GM23338 (cell line): ENCODE measurements around the gene SNX7. TPM values are rescaled to one million over a fixed set of nuclear protein-coding genes. Genes with fewer than 3 reads are reported as not detected.

Experiments used
- ATAC-seq: fragments of 200-7000 bp; cut with Tn5 transposase; 3 replicates; pipeline ENCODE4 v1.9.1; 2020
- DNase-seq: peaks from one replicate; pipeline ENCODE4 v3.0.0-alpha.2; 2015; ENCODE audit warnings: low spot score
- H2AFZ ChIP-seq: fragments of 200-600 bp; sonication (generic); 2 replicates; pipeline ENCODE4 v1.8.0; 2016; ENCODE audit warnings: antibody characterized with exemption, mild to moderate bottlenecking, moderate library complexity
- H3F3A ChIP-seq: fragments of 200-600 bp; sonication (generic); replicated peaks from 2 replicates; pipeline ENCODE4 v1.8.0; 2017; ENCODE audit warnings: antibody characterized with exemption, mixed run types, low read depth
- H3K27ac ChIP-seq: fragments of 200-600 bp; sonication (generic); 2 replicates; pipeline ENCODE4 v1.6.1; 2016; ENCODE audit warnings: low read depth
- H3K27me3 ChIP-seq: fragments of 200-600 bp; sonication (generic); 2 replicates; pipeline ENCODE4 v1.8.0; 2016; ENCODE audit warnings: mild to moderate bottlenecking, mixed run types, moderate library complexity; ENCODE audit not compliant: insufficient read depth
- H3K36me3 ChIP-seq: fragments of 200-600 bp; sonication (generic); 2 replicates; pipeline ENCODE4 v1.8.0; 2016; ENCODE audit warnings: mild to moderate bottlenecking; ENCODE audit not compliant: insufficient read depth
- H3K4me1 ChIP-seq: fragments of 200-600 bp; sonication (generic); 2 replicates; pipeline ENCODE4 v1.8.0; 2016; ENCODE audit warnings: mild to moderate bottlenecking, moderate library complexity; ENCODE audit not compliant: insufficient read depth
- H3K4me2 ChIP-seq: fragments of 200-600 bp; sonication (generic); 2 replicates; pipeline ENCODE4 v1.7.1; 2017; ENCODE audit warnings: mixed run types
- H3K4me3 ChIP-seq: fragments of 200-600 bp; sonication (generic); 2 replicates; pipeline ENCODE4 v1.6.1; 2016; ENCODE audit warnings: mixed run types
- H3K79me2 ChIP-seq: fragments of 200-600 bp; sonication (generic); replicated peaks from 2 replicates; pipeline ENCODE4 v1.8.0; 2017; ENCODE audit warnings: mild to moderate bottlenecking; ENCODE audit not compliant: insufficient read depth
- H3K9me2 ChIP-seq: fragments of 200-600 bp; sonication (generic); 2 replicates; pipeline ENCODE4 v1.8.0; 2017; ENCODE audit not compliant: insufficient read depth
- H4K20me1 ChIP-seq: fragments of 200-600 bp; sonication (generic); replicated peaks from 2 replicates; pipeline ENCODE4 v1.8.0; 2017; ENCODE audit warnings: mild to moderate bottlenecking; ENCODE audit not compliant: insufficient read depth
- H3K27ac Mint-ChIP-seq: 2 replicates; pipeline ENCODE4 v1.8.0; 2020; ENCODE audit warnings: inconsistent platforms, mild to moderate bottlenecking, moderate library complexity, mixed read lengths
- H3K27me3 Mint-ChIP-seq: 3 replicates; pipeline ENCODE4 v1.8.0; 2022; ENCODE audit warnings: low read depth, mild to moderate bottlenecking, moderate library complexity, mixed read lengths, inconsistent platforms; ENCODE audit not compliant: insufficient read depth, poor library complexity
- H3K36me3 Mint-ChIP-seq: 3 replicates; pipeline ENCODE4 v1.8.0; 2021; ENCODE audit warnings: low read depth, mild to moderate bottlenecking, inconsistent platforms, moderate library complexity, mixed read lengths
- H3K4me1 Mint-ChIP-seq: 3 replicates; pipeline ENCODE4 v1.8.0; 2020; ENCODE audit warnings: mild to moderate bottlenecking, inconsistent platforms, mixed read lengths
- H3K4me3 Mint-ChIP-seq: 3 replicates; pipeline ENCODE4 v1.8.0; 2021; ENCODE audit warnings: moderate library complexity, mild to moderate bottlenecking, inconsistent platforms, mixed read lengths
- H3K9me3 Mint-ChIP-seq: 3 replicates; pipeline ENCODE4 v1.8.0; 2020; ENCODE audit warnings: moderate library complexity, mild to moderate bottlenecking, inconsistent platforms, mixed read lengths
- CREB1 ChIP-seq: fragments of 250-450 bp; sonication (Bioruptor Pico); IDR thresholded peaks from 2 replicates; pipeline ENCODE4 v1.5.0; 2020; ENCODE audit warnings: low read depth, mild to moderate bottlenecking, moderate library complexity
- CTCF ChIP-seq, 2 experiments: fragments of 200-600 bp in 1 of 2; sonication (generic) in 1 of 2; conservative IDR thresholded peaks; 2 replicates each; pipeline versions ENCODE4 v1.5.1 to v1.6.1; 2016 to 2017; ENCODE audit warnings: antibody characterized with exemption in 2 of 2, low read depth in 2 of 2, mild to moderate bottlenecking in 2 of 2, moderate library complexity in 1 of 2
- EZH2 ChIP-seq: fragments of 200-600 bp; sonication (generic); IDR thresholded peaks from one replicate; pipeline ENCODE4 v1.8.0; 2017; ENCODE audit warnings: antibody characterized with exemption, mild to moderate bottlenecking, low read depth; ENCODE audit not compliant: unreplicated experiment
- EZH2phosphoT487 ChIP-seq: fragments of 200-600 bp; sonication (generic); IDR thresholded peaks from one replicate; pipeline ENCODE4 v1.8.1; 2018; ENCODE audit warnings: antibody characterized with exemption; ENCODE audit not compliant: unreplicated experiment
- JUNB ChIP-seq: IDR thresholded peaks from one replicate; pipeline ENCODE4 v1.6.1; 2016; ENCODE audit warnings: antibody characterized with exemption; ENCODE audit not compliant: unreplicated experiment
- NANOG ChIP-seq: IDR thresholded peaks from 2 replicates; pipeline ENCODE4 v1.6.1; 2016; ENCODE audit warnings: antibody characterized with exemption, borderline replicate concordance
- POLR2AphosphoS5 ChIP-seq: IDR thresholded peaks from 2 replicates; pipeline ENCODE4 v1.6.1; 2016; ENCODE audit warnings: antibody characterized with exemption, low read depth
- STAT1 ChIP-seq: IDR thresholded peaks from one replicate; pipeline ENCODE4 v1.6.1; 2016; ENCODE audit warnings: antibody characterized with exemption; ENCODE audit not compliant: unreplicated experiment
- ZNF114 ChIP-seq: fragments of 250-450 bp; sonication (Bioruptor Pico); IDR thresholded peaks from 2 replicates; pipeline ENCODE4 v1.5.0; 2020; ENCODE audit warnings: mild to moderate bottlenecking, moderate library complexity
- ZNF331 ChIP-seq: fragments of 250-450 bp; sonication (Bioruptor Pico); IDR thresholded peaks from 2 replicates; pipeline ENCODE4 v1.5.0; 2020; ENCODE audit warnings: low read depth, mild to moderate bottlenecking, moderate library complexity
- polyA plus RNA-seq: library from polyadenylated mRNA; unstranded; fragments of >200 nt; fragmentation: Nextera tagmentation; extraction: Ambion mirVana; gene quantifications from 2 replicates; pipeline ENCODE4 v1.2.1, GENCODE V29; 2016
- total RNA-seq: library from RNA; depleted of rRNA; stranded (reverse); fragments of >200 nt; shearing (Covaris generic); gene quantifications from 2 replicates; pipeline ENCODE4 v1.2.3, GENCODE V29; 2014
- TF ChIP-seq, protein P1 (sequence below): IDR thresholded peaks from one replicate; pipeline ENCODE4 v1.6.1; 2018; ENCODE audit warnings: antibody characterized with exemption; ENCODE audit not compliant: unreplicated experiment
- TF ChIP-seq, protein P2 (sequence below): fragments of 250-450 bp; sonication (Bioruptor Pico); IDR thresholded peaks from 2 replicates; pipeline ENCODE4 v1.5.0; 2020; ENCODE audit warnings: mild to moderate bottlenecking, moderate library complexity
- TF ChIP-seq, protein P3 (sequence below): IDR thresholded peaks from 2 replicates; pipeline ENCODE4 v1.6.1; 2016; ENCODE audit warnings: antibody characterized with exemption

SNX7 gene
- total and polyA plus RNA-seq, 2 experiments from 2014 or later: 20.4 to 23.0 TPM

- Histone ChIP-seq H3K27me3 (no peaks in the 10 kb centered on the region), H3K9me2 (no peaks in the 10 kb centered on the region), H3K27ac (no peak overlapping the region), H3K4me2 (no peak overlapping the region), H3K4me1 (no peaks in the 10 kb centered on the region), H4K20me1 (no peaks in the 10 kb centered on the region), H3F3A (no peaks in the 10 kb centered on the region), H3K36me3 (no peaks in the 10 kb centered on the region), H3K79me2 (peaks cover 18% of the 10 kb centered on the region), H2AFZ (no peak overlapping the region), H3K4me3 (no peak overlapping the region)
- H3K4me1 Mint-ChIP-seq: peaks cover 9% of the 10 kb centered on the region; the same call in 2 of the 3 replicates
- DNase-seq (no peak), ATAC-seq (no peak)
- no peak overlapping the region for H3K4me3 Mint-ChIP-seq
- H3K27ac Mint-ChIP-seq: no peak overlapping the region
- no peaks in the 10 kb centered on the region for H3K36me3 Mint-ChIP-seq
- TF ChIP-seq, protein P1, sequence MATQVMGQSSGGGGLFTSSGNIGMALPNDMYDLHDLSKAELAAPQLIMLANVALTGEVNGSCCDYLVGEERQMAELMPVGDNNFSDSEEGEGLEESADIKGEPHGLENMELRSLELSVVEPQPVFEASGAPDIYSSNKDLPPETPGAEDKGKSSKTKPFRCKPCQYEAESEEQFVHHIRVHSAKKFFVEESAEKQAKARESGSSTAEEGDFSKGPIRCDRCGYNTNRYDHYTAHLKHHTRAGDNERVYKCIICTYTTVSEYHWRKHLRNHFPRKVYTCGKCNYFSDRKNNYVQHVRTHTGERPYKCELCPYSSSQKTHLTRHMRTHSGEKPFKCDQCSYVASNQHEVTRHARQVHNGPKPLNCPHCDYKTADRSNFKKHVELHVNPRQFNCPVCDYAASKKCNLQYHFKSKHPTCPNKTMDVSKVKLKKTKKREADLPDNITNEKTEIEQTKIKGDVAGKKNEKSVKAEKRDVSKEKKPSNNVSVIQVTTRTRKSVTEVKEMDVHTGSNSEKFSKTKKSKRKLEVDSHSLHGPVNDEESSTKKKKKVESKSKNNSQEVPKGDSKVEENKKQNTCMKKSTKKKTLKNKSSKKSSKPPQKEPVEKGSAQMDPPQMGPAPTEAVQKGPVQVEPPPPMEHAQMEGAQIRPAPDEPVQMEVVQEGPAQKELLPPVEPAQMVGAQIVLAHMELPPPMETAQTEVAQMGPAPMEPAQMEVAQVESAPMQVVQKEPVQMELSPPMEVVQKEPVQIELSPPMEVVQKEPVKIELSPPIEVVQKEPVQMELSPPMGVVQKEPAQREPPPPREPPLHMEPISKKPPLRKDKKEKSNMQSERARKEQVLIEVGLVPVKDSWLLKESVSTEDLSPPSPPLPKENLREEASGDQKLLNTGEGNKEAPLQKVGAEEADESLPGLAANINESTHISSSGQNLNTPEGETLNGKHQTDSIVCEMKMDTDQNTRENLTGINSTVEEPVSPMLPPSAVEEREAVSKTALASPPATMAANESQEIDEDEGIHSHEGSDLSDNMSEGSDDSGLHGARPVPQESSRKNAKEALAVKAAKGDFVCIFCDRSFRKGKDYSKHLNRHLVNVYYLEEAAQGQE: no peak
- TF ChIP-seq, protein P2, sequence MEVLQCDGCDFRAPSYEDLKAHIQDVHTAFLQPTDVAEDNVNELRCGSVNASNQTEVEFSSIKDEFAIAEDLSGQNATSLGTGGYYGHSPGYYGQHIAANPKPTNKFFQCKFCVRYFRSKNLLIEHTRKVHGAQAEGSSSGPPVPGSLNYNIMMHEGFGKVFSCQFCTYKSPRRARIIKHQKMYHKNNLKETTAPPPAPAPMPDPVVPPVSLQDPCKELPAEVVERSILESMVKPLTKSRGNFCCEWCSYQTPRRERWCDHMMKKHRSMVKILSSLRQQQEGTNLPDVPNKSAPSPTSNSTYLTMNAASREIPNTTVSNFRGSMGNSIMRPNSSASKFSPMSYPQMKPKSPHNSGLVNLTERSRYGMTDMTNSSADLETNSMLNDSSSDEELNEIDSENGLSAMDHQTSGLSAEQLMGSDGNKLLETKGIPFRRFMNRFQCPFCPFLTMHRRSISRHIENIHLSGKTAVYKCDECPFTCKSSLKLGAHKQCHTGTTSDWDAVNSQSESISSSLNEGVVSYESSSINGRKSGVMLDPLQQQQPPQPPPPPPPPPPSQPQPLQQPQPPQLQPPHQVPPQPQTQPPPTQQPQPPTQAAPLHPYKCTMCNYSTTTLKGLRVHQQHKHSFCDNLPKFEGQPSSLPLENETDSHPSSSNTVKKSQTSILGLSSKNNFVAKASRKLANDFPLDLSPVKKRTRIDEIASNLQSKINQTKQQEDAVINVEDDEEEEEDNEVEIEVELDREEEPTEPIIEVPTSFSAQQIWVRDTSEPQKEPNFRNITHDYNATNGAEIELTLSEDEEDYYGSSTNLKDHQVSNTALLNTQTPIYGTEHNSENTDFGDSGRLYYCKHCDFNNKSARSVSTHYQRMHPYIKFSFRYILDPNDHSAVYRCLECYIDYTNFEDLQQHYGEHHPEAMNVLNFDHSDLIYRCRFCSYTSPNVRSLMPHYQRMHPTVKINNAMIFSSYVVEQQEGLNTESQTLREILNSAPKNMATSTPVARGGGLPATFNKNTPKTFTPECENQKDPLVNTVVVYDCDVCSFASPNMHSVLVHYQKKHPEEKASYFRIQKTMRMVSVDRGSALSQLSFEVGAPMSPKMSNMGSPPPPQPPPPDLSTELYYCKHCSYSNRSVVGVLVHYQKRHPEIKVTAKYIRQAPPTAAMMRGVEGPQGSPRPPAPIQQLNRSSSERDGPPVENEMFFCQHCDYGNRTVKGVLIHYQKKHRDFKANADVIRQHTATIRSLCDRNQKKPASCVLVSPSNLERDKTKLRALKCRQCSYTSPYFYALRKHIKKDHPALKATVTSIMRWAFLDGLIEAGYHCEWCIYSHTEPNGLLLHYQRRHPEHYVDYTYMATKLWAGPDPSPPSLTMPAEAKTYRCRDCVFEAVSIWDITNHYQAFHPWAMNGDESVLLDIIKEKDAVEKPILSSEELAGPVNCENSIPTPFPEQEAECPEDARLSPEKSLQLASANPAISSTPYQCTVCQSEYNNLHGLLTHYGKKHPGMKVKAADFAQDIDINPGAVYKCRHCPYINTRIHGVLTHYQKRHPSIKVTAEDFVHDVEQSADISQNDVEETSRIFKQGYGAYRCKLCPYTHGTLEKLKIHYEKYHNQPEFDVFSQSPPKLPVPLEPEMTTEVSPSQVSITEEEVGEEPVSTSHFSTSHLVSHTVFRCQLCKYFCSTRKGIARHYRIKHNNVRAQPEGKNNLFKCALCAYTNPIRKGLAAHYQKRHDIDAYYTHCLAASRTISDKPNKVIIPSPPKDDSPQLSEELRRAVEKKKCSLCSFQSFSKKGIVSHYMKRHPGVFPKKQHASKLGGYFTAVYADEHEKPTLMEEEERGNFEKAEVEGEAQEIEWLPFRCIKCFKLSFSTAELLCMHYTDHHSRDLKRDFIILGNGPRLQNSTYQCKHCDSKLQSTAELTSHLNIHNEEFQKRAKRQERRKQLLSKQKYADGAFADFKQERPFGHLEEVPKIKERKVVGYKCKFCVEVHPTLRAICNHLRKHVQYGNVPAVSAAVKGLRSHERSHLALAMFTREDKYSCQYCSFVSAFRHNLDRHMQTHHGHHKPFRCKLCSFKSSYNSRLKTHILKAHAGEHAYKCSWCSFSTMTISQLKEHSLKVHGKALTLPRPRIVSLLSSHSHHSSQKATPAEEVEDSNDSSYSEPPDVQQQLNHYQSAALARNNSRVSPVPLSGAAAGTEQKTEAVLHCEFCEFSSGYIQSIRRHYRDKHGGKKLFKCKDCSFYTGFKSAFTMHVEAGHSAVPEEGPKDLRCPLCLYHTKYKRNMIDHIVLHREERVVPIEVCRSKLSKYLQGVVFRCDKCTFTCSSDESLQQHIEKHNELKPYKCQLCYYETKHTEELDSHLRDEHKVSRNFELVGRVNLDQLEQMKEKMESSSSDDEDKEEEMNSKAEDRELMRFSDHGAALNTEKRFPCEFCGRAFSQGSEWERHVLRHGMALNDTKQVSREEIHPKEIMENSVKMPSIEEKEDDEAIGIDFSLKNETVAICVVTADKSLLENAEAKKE (CRISPR knock-in tag): no peak
- TF ChIP-seq EZH2phosphoT487 (no peak), STAT1 (no peak), ZNF331 (CRISPR knock-in tag) (no peak), CTCF (conservative IDR thresholded peaks at IDR 0.05; ENCODE audit: low read depth in 2 of 2) (no peak), EZH2 (no peak), POLR2AphosphoS5 (no peak), ZNF114 (CRISPR knock-in tag) (no peak), NANOG (no peak), JUNB (no peak), CREB1 (no peak)
- TF ChIP-seq, protein P3, sequence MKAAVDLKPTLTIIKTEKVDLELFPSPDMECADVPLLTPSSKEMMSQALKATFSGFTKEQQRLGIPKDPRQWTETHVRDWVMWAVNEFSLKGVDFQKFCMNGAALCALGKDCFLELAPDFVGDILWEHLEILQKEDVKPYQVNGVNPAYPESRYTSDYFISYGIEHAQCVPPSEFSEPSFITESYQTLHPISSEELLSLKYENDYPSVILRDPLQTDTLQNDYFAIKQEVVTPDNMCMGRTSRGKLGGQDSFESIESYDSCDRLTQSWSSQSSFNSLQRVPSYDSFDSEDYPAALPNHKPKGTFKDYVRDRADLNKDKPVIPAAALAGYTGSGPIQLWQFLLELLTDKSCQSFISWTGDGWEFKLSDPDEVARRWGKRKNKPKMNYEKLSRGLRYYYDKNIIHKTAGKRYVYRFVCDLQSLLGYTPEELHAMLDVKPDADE: no peak
- no peaks in the 10 kb centered on the region for H3K9me3 Mint-ChIP-seq
- no peaks in the 10 kb centered on the region for H3K27me3 Mint-ChIP-seq
These were observed 8.1 kb downstream of the SNX7 start for GRCh38 chr1:98669355-98670296.
